ENCODE data around the gene NR6A1. TPM values are rescaled to one million over a fixed set of nuclear protein-coding genes. Genes with fewer than 3 reads are reported as not detected.

Gene NR6A1
- total and polyA plus RNA-seq, 2 of the 13 experiments (the other 11 are each of a cell fraction or from before 2014, with no cell fraction given): 28.1 to 31.5 TPM

GRCh38 chr9:124593651-124594058, 177.5 kb downstream of the NR6A1 start:
- TF ChIP-seq ZNF704 (CRISPR knock-in tag; IDR thresholded peaks at IDR 0.05; ENCODE audit: borderline replicate concordance) (no peak), SALL1 (CRISPR knock-in tag; IDR thresholded peaks at IDR 0.05) (no peak), CREB3 (CRISPR knock-in tag; IDR thresholded peaks at IDR 0.05) (no peak), ZNF652 (CRISPR knock-in tag; IDR thresholded peaks at IDR 0.05; ENCODE audit: borderline replicate concordance, low read depth) (peak; percentile 88), ELF4 (CRISPR knock-in tag; IDR thresholded peaks at IDR 0.05; ENCODE audit: borderline replicate concordance) (no peak), GATAD2A (CRISPR knock-in tag; IDR thresholded peaks at IDR 0.05) (0 out of 2 replicates have a peak, but pooled peaks have one; percentile 11), ONECUT2 (CRISPR knock-in tag; IDR thresholded peaks at IDR 0.05) (peak; percentile 56; the same call in 1 of the 2 replicates), HNF4A (CRISPR knock-in tag; IDR thresholded peaks at IDR 0.05) (0 out of 2 replicates have a peak, but pooled peaks have one; percentile 8), ZNF281 (CRISPR knock-in tag; IDR thresholded peaks at IDR 0.05; ENCODE audit: borderline replicate concordance) (peak; percentile 73; the same call in 1 of the 2 replicates), PRPF4 (IDR thresholded peaks at IDR 0.05; ENCODE audit: low read depth, low read length, poor library complexity, severe bottlenecking) (peak; percentile 38)
- WGBS (ENCODE audit: low lambda C conversion rate): 52% methylated on average over 4 of the region's 4 CpGs
- POLR2A ChIA-PET: interaction anchor here (2.9 kb wide), 1 partner anchor 65 kb away, joined by 13 read pairs; no protein-coding TSS in a partner anchor
- H3K4me2 ChIP-seq (ENCODE audit: low read depth, low read length): peak overlapping the region; percentile 79
- peak; percentile 43; the same call in 2 of the 3 replicates for ATAC-seq
- H3K9me3 ChIP-seq (ENCODE audit: low read length): no peaks in the 10 kb centered on the region
- DNase-seq (ENCODE audit: low spot score): no peak
- H3K36me3 ChIP-seq (replicated peaks in 1 of 2; ENCODE audit: control insufficient read depth in 1 of 2, insufficient read depth in 2 of 2, low read length in 2 of 2): no peaks in the 10 kb centered on the region; a peak in 1 of 5 replicates
- peak overlapping the region in 1 of 3 experiments; percentile 5; a peak in 2 of 6 replicates for H3K4me3 ChIP-seq (replicated peaks in 1 of 3; ENCODE audit: insufficient read depth in 1 of 3, low read depth in 2 of 3, low read length in 3 of 3)
- H2AFZ ChIP-seq (ENCODE audit: low read length): no peak overlapping the region
- peak overlapping the region; percentile 21; the same call in 1 of the 2 replicates for H3K9ac ChIP-seq (ENCODE audit: insufficient read depth, low read depth, low read length)
- peak overlapping the region; percentile 13 for H3K27ac ChIP-seq (ENCODE audit: extremely low read length, insufficient read depth, low read length)
- BruUV-seq (replicated peaks): no TSS peak
- peaks cover 58% of the 10 kb centered on the region for H3K4me1 ChIP-seq (ENCODE audit: insufficient read depth, low read length)
- intact Hi-C loops (cut with micrococcal nuclease; ENCODE audit: unreplicated experiment): loop anchor here (5.0 kb wide), 1 partner anchor 41 kb away; no protein-coding TSS in a partner anchor
- no peak for FAIRE-seq
- no peaks in the 10 kb centered on the region; the same call in 1 of the 2 replicates for H4K20me1 ChIP-seq (ENCODE audit: insufficient read depth, low read length)
- CTCF ChIA-PET (ENCODE audit: low intra/inter-chr PET ratio, low total read pairs): no interaction called here
- peaks cover 31% of the 10 kb centered on the region for H3K79me2 ChIP-seq (ENCODE audit: insufficient read depth, low read length)
- in situ Hi-C loops (cut with HindIII; ENCODE audit: extremely low pct_ligation_motif_present, low pct_unique_long_range_greater_than_20kb): no loop called here
- H3K27me3 ChIP-seq (ENCODE audit: control insufficient read depth in 1 of 2, insufficient read depth in 2 of 2, low read length in 2 of 2): no peaks in the 10 kb centered on the region
